Activated T-cell treated with anti-CD3 and anti-CD28 coated beads, Interleukin-2, amount 50 U/mL, for 1 hour (primary cell): ENCODE data around the gene CHD3.
"Not testable (repeated sequence)": the region's sequence is repeated elsewhere in the genome, so short reads cannot be mapped to it uniquely, and the experiment has no call there.

Source experiments
- DNase-seq: peaks from one replicate; pipeline ENCODE4 v3.0.0-alpha.2; 2020

Gene CHD3

DNA sequence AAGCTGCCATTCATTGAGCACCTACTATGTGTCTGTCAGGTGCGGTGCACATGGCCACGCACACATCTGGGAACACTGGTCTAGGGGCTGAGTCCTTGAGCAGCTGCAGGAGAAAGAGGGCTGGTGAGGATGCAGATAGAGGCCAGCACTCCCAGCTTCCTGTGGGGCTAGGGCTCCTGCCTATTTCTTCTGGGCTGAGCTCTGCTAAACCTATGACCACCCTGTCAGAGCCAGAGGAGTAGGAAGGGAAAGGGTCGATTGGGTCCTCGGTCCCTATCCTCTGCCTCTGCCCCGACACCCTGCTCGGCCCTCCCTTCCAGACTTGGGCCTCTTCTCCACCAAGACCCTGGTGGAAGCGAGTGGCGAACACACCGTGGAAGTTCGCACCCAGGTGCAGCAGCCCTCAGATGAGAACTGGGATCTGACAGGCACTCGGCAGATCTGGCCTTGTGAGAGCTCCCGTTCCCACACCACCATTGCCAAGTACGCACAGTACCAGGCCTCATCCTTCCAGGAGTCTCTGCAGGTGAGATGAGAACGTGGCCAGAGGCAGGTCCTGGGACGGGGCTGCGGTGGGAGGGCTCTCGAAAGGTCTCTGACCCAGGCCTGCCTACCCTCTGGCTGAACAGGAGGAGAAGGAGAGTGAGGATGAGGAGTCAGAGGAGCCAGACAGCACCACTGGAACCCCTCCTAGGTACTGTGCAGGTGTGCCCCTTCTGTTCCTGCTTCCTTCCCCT is 37.7 kb upstream of the CHD3 start:
- DNase-seq = no peak

DNA sequence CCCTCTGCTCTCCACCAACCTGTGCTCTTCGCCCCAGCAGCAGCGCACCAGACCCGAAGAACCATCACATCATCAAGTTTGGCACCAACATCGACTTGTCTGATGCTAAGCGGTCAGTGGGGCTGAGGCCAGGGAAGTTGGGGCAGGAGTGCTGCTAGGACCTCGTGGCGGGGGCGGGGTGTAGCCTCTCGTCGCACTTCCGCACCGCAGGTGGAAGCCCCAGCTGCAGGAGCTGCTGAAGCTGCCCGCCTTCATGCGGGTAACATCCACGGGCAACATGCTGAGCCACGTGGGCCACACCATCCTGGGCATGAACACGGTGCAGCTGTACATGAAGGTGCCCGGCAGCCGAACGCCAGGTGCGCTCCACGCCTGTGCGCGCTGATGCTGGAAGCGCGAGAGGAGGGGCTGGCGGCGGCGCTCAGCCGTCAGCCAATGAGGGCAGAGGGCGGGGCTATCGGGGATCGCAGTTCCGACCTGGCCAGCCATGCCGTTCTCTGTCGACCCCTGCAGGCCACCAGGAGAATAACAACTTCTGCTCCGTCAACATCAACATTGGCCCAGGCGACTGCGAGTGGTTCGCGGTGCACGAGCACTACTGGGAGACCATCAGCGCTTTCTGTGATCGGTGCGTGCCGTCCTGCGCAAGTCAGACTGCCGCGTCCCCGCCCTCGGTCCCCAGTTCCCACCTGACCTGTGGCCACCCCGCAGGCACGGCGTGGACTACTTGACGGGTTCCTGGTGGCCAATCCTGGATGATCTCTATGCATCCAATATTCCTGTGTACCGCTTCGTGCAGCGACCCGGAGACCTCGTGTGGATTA is 36.9 kb upstream of the CHD3 start:
- peak; percentile 94 for DNase-seq

DNA sequence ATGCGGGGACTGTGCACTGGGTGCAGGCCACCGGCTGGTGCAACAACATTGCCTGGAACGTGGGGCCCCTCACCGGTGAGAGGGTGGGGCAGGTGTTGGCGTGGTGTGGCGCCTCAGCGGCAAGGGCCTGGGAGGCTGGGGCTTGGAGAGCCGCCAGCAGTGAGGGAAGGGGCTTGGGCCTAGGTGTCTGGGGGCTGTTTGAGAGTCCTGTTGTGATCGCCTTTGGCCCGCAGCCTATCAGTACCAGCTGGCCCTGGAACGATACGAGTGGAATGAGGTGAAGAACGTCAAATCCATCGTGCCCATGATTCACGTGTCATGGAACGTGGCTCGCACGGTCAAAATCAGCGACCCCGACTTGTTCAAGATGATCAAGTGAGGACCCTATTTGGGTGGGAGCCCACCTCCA is 36.3 kb upstream of the CHD3 start:
- DNase-seq = no peak

DNA sequence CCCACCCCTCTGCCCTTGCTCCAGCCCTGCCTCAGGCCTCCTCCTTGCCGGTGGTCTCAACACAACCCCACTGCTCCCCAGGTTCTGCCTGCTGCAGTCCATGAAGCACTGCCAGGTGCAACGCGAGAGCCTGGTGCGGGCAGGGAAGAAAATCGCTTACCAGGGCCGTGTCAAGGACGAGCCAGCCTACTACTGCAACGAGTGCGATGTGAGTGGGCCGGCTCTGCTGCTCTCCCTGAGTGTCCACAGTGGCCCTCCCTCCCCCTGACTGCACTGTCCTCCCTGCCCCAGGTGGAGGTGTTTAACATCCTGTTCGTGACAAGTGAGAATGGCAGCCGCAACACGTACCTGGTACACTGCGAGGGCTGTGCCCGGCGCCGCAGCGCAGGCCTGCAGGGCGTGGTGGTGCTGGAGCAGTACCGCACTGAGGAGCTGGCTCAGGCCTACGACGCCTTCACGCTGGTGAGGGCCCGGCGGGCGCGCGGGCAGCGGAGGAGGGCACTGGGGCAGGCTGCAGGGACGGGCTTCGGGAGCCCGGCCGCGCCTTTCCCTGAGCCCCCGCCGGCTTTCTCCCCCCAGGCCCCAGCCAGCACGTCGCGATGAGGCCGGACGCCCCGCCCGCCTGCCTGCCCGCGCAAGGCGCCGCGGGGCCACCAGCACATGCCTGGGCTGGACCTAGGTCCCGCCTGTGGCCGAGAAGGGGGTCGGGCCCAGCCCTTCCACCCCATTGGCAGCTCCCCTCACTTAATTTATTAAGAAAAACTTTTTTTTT is 35.5 kb upstream of the CHD3 start:
- peak; percentile 60 for DNase-seq

DNA sequence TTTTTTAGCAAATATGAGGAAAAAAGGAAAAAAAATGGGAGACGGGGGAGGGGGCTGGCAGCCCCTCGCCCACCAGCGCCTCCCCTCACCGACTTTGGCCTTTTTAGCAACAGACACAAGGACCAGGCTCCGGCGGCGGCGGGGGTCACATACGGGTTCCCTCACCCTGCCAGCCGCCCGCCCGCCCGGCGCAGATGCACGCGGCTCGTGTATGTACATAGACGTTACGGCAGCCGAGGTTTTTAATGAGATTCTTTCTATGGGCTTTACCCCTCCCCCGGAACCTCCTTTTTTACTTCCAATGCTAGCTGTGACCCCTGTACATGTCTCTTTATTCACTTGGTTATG is 34.9 kb upstream of the CHD3 start:
- peak; percentile 48 for DNase-seq

DNA sequence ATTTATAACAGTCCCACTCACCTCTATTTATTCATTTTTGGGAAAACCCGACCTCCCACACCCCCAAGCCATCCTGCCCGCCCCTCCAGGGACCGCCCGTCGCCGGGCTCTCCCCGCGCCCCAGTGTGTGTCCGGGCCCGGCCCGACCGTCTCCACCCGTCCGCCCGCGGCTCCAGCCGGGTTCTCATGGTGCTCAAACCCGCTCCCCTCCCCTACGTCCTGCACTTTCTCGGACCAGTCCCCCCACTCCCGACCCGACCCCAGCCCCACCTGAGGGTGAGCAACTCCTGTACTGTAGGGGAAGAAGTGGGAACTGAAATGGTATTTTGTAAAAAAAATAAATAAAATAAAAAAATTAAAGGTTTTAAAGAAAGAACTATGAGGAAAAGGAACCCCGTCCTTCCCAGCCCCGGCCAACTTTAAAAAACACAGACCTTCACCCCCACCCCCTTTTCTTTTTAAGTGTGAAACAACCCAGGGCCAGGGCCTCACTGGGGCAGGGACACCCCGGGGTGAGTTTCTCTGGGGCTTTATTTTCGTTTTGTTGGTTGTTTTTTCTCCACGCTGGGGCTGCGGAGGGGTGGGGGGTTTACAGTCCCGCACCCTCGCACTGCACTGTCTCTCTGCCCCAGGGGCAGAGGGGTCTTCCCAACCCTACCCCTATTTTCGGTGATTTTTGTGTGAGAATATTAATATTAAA is 34.4 kb upstream of the CHD3 start:
- peak; percentile 46 for DNase-seq

DNA sequence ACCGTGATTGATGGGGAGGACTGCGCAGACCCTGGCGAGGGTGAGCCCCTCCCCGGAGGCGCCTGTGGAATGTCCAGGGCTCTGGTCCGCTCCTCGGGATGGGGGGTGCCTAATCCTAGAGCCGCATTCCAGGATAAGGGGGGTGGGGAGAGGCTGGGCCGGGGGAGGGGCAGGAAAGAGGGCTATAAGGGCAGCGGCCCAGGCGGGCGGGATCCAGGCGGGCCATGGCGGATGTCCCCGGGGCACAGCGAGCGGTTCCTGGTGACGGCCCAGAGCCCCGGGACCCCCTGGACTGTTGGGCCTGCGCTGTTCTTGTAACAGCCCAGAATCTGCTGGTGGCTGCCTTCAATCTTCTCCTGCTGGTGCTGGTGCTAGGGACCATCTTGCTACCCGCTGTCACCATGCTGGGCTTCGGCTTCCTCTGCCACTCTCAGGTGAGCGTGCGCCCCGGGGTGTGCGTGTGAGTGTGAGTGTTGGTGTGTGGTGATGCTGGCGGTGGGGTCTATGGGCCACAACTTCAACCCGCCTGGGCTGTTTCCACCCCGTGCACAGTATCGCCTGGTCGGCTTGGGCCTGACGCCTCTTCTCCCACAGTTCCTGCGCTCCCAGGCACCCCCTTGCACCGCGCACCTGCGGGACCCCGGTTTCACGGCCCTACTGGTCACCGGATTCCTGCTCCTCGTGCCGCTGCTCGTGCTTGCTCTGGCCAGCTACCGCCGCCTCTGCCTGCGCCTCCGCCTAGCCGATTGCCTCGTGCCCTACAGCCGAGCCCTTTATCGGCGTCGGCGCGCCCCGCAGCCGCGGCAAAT is 33.5 kb upstream of the CHD3 start, which contains the start of gene TMEM88:
Gene TMEM88 (plus strand): TSS at position 216 of the 809 bp plus-strand sequence. CDS start 9 bp downstream, at position 225.
- peak; percentile 61 for DNase-seq

DNA sequence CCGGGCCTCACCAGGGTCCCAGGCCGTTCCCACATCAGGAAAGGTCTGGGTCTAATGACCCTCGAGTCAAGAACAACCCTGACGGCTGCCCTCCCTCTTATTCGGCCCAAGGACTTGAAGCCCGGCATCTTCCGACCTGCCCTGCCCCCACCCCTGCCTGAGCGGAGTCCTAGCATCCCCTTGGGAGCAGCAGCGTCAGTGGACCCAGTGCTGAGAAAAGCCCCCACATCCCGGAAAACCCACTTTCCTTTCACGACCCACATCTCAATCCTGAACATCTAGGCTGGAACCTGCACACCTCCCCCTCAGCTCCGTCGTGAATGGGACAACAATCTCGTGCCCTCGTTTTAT is 33.0 kb upstream of the CHD3 start:
- no peak for DNase-seq

DNA sequence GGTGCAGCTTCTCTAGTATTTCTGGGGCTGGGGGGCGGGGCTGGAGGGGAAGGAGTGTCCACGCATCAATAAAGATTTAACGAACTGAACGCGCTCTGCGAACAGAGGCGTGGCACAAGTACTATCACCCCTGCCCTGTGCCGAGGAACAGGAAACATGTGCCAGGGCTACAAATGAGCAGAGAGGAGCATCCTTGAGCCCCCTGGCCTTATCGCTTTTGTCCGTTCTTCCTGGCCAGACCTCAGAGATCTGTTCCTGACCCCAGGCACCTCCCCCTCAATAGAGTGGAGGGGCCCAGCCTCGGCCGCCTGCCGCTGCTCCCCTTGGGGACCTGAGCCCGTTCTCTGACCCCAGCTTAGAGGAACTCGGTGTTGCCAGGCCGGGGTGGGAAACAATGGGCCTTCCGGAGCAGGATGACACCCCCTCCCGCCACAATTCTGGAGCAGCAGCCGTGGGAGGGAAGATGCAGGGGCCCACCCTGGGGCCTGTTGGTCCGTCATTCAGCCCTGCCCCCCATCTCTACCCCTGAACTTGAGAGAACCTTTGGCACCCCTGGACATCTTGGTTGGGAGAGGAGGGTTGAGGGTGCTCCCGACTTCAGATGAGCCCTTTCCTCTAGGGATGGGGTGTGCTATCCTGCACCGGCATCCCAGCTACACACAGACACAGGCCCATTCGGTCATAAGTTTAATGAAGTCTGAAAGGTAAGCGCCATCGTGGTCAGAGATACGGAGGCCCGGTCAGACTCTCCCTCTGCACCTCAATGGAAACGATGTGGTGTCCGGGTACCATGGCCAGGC is 32.4 kb upstream of the CHD3 start:
- peak; percentile 66 for DNase-seq

DNA sequence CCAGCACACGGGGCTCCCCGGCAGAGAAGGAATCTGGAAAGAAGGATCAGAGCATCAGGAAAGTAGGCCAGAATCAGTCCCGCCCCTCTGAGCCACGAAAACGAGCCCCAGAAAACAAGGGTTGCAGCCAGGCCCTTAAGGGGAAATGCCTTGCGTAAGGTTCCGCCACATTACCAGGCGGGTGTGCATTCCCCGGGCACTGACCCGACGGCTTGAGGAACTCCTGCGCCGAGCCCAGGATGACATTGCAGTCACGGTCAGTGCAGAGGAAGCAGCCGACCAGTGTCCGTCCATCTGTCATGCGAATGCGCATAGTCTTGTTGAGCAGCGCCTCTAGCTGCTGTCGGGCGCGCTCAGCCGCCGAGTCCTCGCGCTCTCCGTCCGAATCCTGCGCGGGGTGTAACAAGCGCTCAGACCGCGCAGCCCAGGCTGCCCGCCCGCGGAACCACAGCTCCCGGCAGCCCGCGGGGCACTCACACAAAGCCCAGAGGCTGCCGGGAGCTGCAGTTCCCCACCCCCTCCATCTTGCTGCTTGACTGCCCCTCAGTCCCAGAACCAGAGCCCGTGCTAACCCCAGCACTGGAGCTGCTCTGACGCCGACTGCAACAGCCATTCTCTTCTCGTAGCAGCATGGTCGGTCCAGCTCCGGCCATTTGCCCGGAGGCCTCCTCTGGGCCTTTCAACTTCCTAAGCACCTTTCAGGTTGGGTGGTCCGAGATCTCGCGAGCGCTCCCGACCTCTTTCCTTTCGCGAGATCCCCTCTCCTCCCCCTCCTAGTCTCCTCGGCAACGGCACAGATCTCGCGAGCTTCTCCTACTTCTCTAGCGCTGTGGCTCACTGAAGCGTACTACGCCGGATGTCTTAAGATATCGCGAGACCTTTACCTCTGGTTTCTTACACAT is 31.5 kb upstream of the CHD3 start, which contains the start of gene NAA38:
Gene NAA38 (minus strand): TSS at position 749 of the 902 bp plus-strand sequence. CDS start 96 bp downstream, at position 653.
- DNase-seq = peak; percentile 92

DNA sequence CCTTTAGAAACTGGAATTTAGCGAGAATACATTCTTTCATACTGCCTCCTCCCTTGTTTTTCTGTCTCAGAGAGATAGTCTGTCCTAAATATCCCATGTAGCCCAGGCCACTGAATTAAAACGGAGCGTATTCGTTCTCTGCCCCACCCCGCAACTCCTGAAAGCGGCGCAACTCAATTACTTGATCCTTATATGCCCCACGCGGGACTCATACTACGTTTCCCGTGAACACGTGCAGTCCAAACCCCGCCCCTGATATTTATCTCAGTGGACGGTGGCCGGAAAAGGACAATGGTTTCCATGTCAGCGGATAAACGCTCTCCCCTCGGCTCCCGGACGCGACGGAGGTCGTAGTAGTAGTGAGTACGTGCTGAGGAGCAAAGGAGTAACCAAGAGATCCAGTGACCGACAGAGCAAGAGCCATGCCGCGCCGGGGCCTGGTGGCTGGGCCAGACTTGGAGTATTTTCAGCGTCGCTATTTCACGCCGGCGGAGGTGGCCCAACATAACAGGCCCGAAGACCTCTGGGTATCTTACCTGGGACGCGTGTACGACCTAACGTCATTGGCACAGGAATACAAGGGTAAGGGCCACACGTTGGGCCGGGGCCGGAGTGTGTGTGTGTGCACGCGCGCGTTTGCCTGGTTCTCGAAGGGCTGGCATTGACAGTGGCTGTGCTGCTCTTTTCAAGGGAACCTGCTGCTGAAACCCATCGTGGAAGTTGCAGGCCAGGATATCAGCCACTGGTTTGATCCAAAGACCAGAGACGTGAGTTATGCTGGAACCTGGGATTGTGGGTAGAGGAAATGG is 30.7 kb upstream of the CHD3 start, which contains the start of gene CYB5D1:
Gene CYB5D1 (plus strand): TSS at position 291 of the 809 bp plus-strand sequence. CDS start 132 bp downstream, at position 423.
- DNase-seq = peak; percentile 87

DNA sequence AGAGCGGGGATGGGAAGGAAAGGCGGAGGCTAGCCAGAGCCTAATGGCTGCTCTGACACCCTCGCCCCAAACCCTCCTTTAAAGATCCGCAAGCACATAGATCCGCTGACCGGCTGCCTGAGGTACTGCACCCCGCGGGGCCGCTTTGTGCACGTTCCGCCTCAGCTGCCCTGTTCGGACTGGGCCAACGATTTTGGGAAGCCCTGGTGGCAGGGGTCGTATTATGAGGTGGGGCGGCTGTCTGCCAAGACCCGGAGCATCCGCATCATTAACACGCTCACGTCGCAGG is 30.1 kb upstream of the CHD3 start:
- DNase-seq = peak; percentile 49

DNA sequence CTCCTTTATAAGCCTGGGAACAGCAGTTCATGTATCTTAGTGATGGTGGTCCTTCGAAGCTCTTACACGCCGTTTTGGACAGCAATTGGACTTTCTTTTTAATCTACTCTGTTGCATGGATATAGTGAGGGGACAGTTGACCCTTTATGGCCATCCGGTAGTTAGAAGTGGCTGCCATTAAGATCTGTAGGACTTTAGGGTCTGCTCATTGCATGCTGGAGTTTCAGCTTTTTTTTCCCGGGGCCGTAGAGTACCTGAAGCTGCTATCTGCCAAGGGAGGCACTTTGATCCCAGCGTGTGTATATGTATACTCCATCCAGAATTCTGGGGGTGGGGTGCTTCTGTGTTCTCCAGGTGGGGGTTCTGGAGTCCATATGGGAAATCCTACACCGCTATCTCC is 29.6 kb upstream of the CHD3 start:
- no peak for DNase-seq

DNA sequence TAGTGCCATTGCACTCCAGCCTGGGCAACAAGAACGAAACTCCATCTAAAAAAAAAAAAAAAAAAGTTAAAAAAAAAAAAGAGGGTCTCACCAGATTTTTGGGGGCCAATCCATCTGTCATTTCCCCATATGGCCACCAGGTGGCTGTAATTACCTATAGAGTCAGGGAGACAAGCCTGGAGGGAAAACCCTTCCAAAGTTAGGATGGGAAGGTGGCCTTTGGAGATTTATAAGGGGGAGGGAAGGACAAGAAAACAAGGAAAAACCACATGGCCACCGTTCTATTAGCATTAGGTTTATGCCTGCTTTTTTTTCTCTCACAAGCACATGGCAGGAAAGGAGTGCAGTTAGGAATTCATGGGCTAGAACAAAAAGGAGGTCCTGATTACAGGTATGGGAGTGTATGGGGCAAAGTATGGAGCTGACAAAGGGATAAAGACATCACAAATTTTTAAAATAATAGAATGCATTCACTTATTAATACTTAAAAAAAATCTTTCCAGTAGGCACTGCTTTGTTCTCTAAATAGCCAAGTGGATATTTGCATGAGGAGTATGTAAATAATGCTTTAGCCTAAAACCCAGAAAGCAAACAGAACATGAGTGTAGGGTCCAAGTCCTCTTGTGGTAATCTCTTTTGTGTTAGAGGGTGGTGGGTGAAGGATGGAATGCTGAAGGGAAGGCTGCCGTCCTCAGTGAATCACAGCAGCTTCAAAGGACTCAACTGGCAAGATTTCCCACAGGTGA is 25.7 kb upstream of the CHD3 start:
- peak; percentile 40 for DNase-seq

DNA sequence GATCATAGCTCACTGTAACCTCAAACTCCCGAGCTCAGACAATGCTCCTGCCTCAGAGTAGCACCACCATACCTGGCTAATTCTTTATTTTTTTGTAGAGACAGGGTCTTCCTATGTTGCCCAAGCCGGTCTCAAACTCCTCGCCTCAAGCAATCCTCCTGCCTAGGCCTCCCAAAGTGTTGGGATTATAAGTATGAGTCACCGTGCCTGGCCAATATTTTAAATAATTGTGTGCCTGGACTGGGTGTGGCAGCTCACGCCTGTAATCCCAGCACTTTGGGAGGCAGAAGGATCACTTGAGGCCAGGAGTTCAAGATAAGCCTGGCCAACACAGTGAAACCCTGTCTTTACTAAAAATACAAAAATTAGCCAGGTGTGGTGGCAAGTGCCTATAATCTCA is 24.2 kb upstream of the CHD3 start:
- DNase-seq = not testable (repeated sequence)

DNA sequence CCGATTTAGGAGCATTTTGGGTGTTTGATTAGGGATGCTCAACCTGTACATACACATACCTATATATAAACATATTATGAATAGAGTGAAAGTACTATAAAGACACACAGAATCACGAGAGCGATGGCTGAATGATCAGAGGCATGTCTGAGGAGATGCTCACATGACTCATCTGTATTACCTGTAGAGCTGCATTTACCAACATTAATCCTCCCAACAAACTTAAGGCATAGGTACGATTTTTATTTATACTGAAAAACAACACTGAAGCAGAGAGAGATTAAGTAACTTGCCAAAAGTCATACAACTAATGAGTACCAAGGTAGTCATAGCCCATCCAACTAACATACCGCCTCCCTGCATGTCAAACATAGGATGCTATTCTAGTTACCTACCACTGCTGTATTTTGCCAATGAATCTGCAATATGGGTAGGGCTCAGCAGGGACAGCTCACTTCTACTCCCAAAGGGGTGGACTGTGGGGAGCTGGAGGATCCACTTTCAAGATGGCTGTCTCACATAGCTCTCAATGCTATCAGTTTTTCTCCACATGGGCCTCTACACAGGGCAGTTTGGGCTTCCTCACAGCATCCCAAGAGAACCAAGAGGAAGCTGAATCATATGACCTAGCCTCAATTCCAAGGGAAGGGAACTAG is 23.5 kb upstream of the CHD3 start:
- DNase-seq = no peak

DNA sequence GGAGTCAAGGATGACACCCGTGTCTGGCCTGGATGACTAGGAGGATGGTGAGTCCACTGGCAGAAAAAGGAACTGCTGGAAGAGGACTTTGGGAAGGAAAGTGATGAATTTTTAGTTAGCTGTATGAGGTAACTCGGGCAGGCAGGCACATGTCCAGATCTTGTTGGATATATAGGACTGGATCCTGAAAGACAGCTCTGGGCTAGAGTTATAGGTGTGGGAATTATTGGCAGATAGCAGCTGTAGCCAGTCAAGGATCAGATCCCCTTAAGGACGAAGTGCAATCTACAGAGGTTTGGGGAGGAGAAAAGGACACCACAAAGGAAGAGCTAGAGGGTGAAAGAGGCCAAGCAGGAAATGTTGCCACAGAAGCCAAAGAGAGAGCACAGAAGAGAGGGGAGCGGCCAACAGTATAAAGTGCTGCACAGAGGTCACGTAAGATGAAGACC is 20.7 kb upstream of the CHD3 start:
- DNase-seq = no peak

DNA sequence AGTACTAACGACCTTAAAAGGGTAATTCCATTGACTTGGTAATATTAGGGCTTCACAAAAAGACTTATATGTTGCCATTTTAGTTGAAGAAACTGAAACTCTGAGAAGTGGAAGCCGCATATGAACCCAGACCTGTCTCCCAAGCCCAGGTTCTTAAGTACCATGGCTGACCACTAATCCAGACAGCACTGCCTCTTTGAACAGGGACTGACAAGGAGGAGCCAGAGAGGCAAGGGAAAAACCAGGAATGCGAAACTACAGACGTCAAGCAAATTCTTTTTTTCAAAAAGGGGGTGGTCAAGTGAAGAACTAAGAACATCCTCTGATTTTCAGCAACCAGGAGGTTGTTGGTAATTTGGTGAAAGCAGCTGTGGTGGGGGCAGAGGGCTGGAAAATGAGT is 15.5 kb upstream of the CHD3 start:
- DNase-seq = no peak
